Natural killer cell (primary cell): ENCODE measurements around the gene FER1L5. TPM values are rescaled to one million over a fixed set of nuclear protein-coding genes. Genes with fewer than 3 reads are reported as not detected.

Experiments used
- ATAC-seq, 3 donors: fragments of 150-1000 bp in 2 of 3; fragments of 200-7000 bp in 1 of 3; cut with Tn5 transposase; 1 replicate in 1 of 3; 2 replicates in 2 of 3; pipeline ENCODE4 v1.10.0; 2021; ENCODE audit warnings: mild to moderate bottlenecking in 2 of 3, moderate library complexity in 2 of 3
- DNase-seq, 2 donors: peaks; one replicate each; pipeline versions ENCODE4 v3.0.0 to v3.0.0-alpha.2; 2013 to 2021; ENCODE audit warnings: mixed read lengths in 1 of 2
- H3K27ac ChIP-seq: one replicate; pipeline ENCODE4 v1.5.1; 2013; ENCODE audit warnings: mild to moderate bottlenecking, low read length
- H3K27me3 ChIP-seq: one replicate; pipeline ENCODE4 v1.6.1; 2013; ENCODE audit warnings: low read length; ENCODE audit not compliant: control insufficient read depth, insufficient read depth
- H3K36me3 ChIP-seq: one replicate; pipeline ENCODE4 v1.6.1; 2013; ENCODE audit warnings: low read length; ENCODE audit not compliant: control insufficient read depth, insufficient read depth
- H3K4me1 ChIP-seq: one replicate; pipeline ENCODE4 v1.6.1; 2013; ENCODE audit warnings: low read length; ENCODE audit not compliant: control insufficient read depth, insufficient read depth
- H3K4me3 ChIP-seq: one replicate; pipeline ENCODE4 v1.5.1; 2013; ENCODE audit warnings: low read length
- H3K9me3 ChIP-seq: one replicate; pipeline ENCODE4 v1.6.1; 2013; ENCODE audit warnings: low read length; ENCODE audit not compliant: control insufficient read depth, insufficient read depth
- H3K27ac Mint-ChIP-seq, 2 donors: one replicate each; pipeline ENCODE4 v1.8.0; 2022; ENCODE audit warnings: mild to moderate bottlenecking in 2 of 2, mixed read lengths in 2 of 2, moderate library complexity in 1 of 2
- H3K27me3 Mint-ChIP-seq, 2 donors: one replicate each; pipeline ENCODE4 v1.8.0; 2022; ENCODE audit warnings: low read depth in 2 of 2, mixed read lengths in 2 of 2
- H3K36me3 Mint-ChIP-seq: one replicate; pipeline ENCODE4 v1.8.0; 2022; ENCODE audit warnings: mixed read lengths
- H3K4me1 Mint-ChIP-seq, 2 donors: one replicate each; pipeline ENCODE4 v1.8.0; 2022; ENCODE audit warnings: mixed read lengths in 2 of 2
- H3K4me3 Mint-ChIP-seq: one replicate; pipeline ENCODE4 v1.8.0; 2022; ENCODE audit warnings: mild to moderate bottlenecking, moderate library complexity, mixed read lengths
- H3K9me3 Mint-ChIP-seq, 2 donors: one replicate each; pipeline ENCODE4 v1.8.0; 2022; ENCODE audit warnings: mixed read lengths in 2 of 2
- CTCF ChIP-seq: fragments of 200-600 bp; IDR thresholded peaks from one replicate; pipeline ENCODE4 v1.8.0; 2022; ENCODE audit warnings: antibody characterized with exemption
- WGBS: methylation state at CpG from one replicate; pipeline ENCODE4 v1.1.7; 2013; ENCODE audit warnings: missing lambda C conversion rate; ENCODE audit not compliant: insufficient coverage; 5-methylcytosine and 5-hydroxymethylcytosine counted together
- intact Hi-C: fragments of 100-400 bp; cut with micrococcal nuclease; formaldehyde crosslinking; loops from one replicate; pipeline ENCODE4 v1.14.2; 2022
- total RNA-seq, 4 donors: library from RNA; stranded (reverse); fragments of 120-200 nt in 1 of 4; gene quantifications; one replicate each; pipeline versions ENCODE4 v1.2.3 to v1.2.4, GENCODE V29; 2013 to 2022

Gene FER1L5
- total RNA-seq, 3 donors from 2014 or later (not counting 1 experiment from before 2014, with no cell fraction given) = not detected

- Mint-ChIP-seq H3K4me1 (peaks cover 33% of the 10 kb centered on the region in 2 donors), H3K9me3 (no peaks in the 10 kb centered on the region), H3K36me3 (no peaks in the 10 kb centered on the region), H3K4me3 (peak within 1 kb of the TSS; percentile 93), H3K27ac (peak within 1 kb of the TSS; percentile 94 to 97), H3K27me3 (peaks cover 0 to 3% of the 10 kb centered on the region in 2 donors)
- Histone ChIP-seq H3K4me3 (peak within 1 kb of the TSS; percentile 60), H3K27me3 (no peaks in the 10 kb centered on the region), H3K9me3 (no peaks in the 10 kb centered on the region), H3K27ac (peak within 1 kb of the TSS; percentile 89), H3K36me3 (peaks cover 6% of the 10 kb centered on the region), H3K4me1 (peaks cover 19% of the 10 kb centered on the region)
- ATAC-seq (peak; percentile 82 to 93 (median 87)), DNase-seq (peak; percentile 94 to 95)
- WGBS = 10% methylated on average over 67 of the region's 67 CpGs
- TF ChIP-seq CTCF = no peak
- intact Hi-C loops = loop anchor here (1.0 to 5.0 kb wide), 3 partner anchors 101 to 122 kb away; partner anchors contain the start of genes ARID5A, CNNM4 and LMAN2L
Observed at GRCh38 chr2:96638144-96639121, 4.1 kb upstream of the FER1L5 start, which contains the start of gene KANSL3. TSS of gene KANSL3 (minus strand) at chr2:96638312. CDS start at chr2:96637135, 1,177 bp downstream.

GRCh38 chr2:96647681-96648080, 5.1 kb downstream of the FER1L5 start:
- Mint-ChIP-seq H3K27ac (no peak overlapping the region), H3K36me3 (no peaks in the 10 kb centered on the region), H3K9me3 (no peaks in the 10 kb centered on the region), H3K4me1 (no peaks in the 10 kb centered on the region), H3K4me3 (no peak overlapping the region), H3K27me3 (peaks cover 0 to 6% of the 10 kb centered on the region in 2 donors)
- intact Hi-C loops = no loop called here
- Histone ChIP-seq H3K27ac (no peak overlapping the region), H3K4me1 (no peaks in the 10 kb centered on the region), H3K36me3 (no peaks in the 10 kb centered on the region), H3K27me3 (no peaks in the 10 kb centered on the region), H3K4me3 (no peak overlapping the region), H3K9me3 (no peaks in the 10 kb centered on the region)
- no peak for TF ChIP-seq CTCF
- ATAC-seq (no peak), DNase-seq (no peak)
- WGBS = 93% methylated on average over 6 of the region's 6 CpGs

- Mint-ChIP-seq H3K27me3 (peaks cover 0 to 6% of the 10 kb centered on the region in 2 donors), H3K9me3 (no peaks in the 10 kb centered on the region), H3K4me3 (no peak overlapping the region), H3K36me3 (no peaks in the 10 kb centered on the region), H3K27ac (no peak overlapping the region), H3K4me1 (no peaks in the 10 kb centered on the region)
- H3K9me3 ChIP-seq = no peaks in the 10 kb centered on the region
- WGBS = 96% methylated on average over 7 of the region's 7 CpGs
- no peak for ATAC-seq
- no peak for TF ChIP-seq CTCF
- no peak overlapping the region for H3K4me3 ChIP-seq
- H3K36me3 ChIP-seq = no peaks in the 10 kb centered on the region
- H3K4me1 ChIP-seq = no peaks in the 10 kb centered on the region
- DNase-seq = no peak
- intact Hi-C loops = no loop called here
- H3K27me3 ChIP-seq = no peaks in the 10 kb centered on the region
- H3K27ac ChIP-seq = no peak overlapping the region
Observed at GRCh38 chr2:96648306-96648930, 5.9 kb downstream of the FER1L5 start.
